H1 (cell line): ENCODE results near the gene VGF. TPM values are rescaled to one million over a fixed set of nuclear protein-coding genes. Genes with fewer than 3 reads are reported as not detected.

Source experiments
- CTCF ChIA-PET: fragments of 300-600 bp; sonication (Branson Sonifier 250); formaldehyde crosslinking; loops from one replicate; lab custom pipeline; 2021; ENCODE audit not compliant: partially characterized antibody; lab: Charles Lee
- POLR2A ChIA-PET: fragments of 300-600 bp; sonication (Branson Sonifier 250); formaldehyde crosslinking; loops from one replicate; lab custom pipeline; 2021; ENCODE audit warnings: inconsistent platforms; ENCODE audit not compliant: partially characterized antibody; lab: Charles Lee
- DNase-seq, 2 experiments: peaks; one replicate each; pipeline versions ENCODE4 v3.0.0 to v3.0.0-alpha.2; 2010 to 2022; ENCODE audit warnings: low spot score in 2 of 2, low read depth in 1 of 2, mixed read lengths in 1 of 2
- FAIRE-seq: peaks from 2 replicates; lab custom pipeline; 2011; peaks lifted over from hg19 to GRCh38; lab: Jason Lieb, UNC
- H2AFZ ChIP-seq: 2 replicates; pipeline ENCODE4 v1.8.1; 2012; ENCODE audit warnings: low read length, inconsistent platforms
- H2AK5ac ChIP-seq: 2 replicates; pipeline ENCODE4 v1.6.1; 2013; ENCODE audit warnings: low read depth, low read length
- H2BK120ac ChIP-seq: replicated peaks from 2 replicates; pipeline ENCODE3; 2013; ENCODE audit warnings: low read depth, low read length, inconsistent platforms
- H2BK12ac ChIP-seq: 2 replicates; pipeline ENCODE4 v1.6.1; 2013; ENCODE audit warnings: low read depth, low read length
- H2BK15ac ChIP-seq: 2 replicates; pipeline ENCODE4 v1.6.1; 2013; ENCODE audit warnings: low read length
- H2BK20ac ChIP-seq: 2 replicates; pipeline ENCODE4 v1.6.1; 2013; ENCODE audit warnings: low read length
- H2BK5ac ChIP-seq: 2 replicates; pipeline ENCODE4 v1.6.1; 2013; ENCODE audit warnings: low read depth, low read length
- H3K14ac ChIP-seq: 2 replicates; pipeline ENCODE4 v1.6.1; 2013; ENCODE audit warnings: inconsistent platforms; ENCODE audit not compliant: insufficient read length
- H3K18ac ChIP-seq: 2 replicates; pipeline ENCODE4 v1.6.1; 2013; ENCODE audit warnings: low read length; ENCODE audit errors: extremely low read depth
- H3K23ac ChIP-seq: 2 replicates; pipeline ENCODE4 v1.6.1; 2013; ENCODE audit warnings: inconsistent platforms; ENCODE audit not compliant: insufficient read length
- H3K23me2 ChIP-seq: 2 replicates; pipeline ENCODE4 v1.6.1; 2013; ENCODE audit warnings: low read depth, low read length
- H3K27ac ChIP-seq: 2 replicates; pipeline ENCODE4 v1.6.1; 2011; ENCODE audit warnings: low read depth, low read length, inconsistent platforms
- H3K27me3 ChIP-seq, 4 experiments: replicated peaks in 1 of 4; 1 replicate in 1 of 4; 2 replicates in 3 of 4; pipeline versions ENCODE4 v1.6.1 to v1.8.1; 2011 to 2013; ENCODE audit warnings: low read length in 3 of 4, mild to moderate bottlenecking in 3 of 4, inconsistent platforms in 2 of 4, mixed read lengths in 2 of 4, moderate library complexity in 1 of 4; ENCODE audit not compliant: control insufficient read depth in 3 of 4, insufficient read depth in 3 of 4; ENCODE audit errors: extremely low read depth in 1 of 4
- H3K36me3 ChIP-seq, 4 experiments: 2 replicates each; pipeline versions ENCODE4 v1.6.1 to v1.8.1; 2011 to 2013; ENCODE audit warnings: mild to moderate bottlenecking in 4 of 4, low read length in 3 of 4, moderate library complexity in 2 of 4, control low read depth in 1 of 4, inconsistent platforms in 1 of 4; ENCODE audit not compliant: insufficient read depth in 4 of 4, control insufficient read depth in 2 of 4
- H3K4ac ChIP-seq: replicated peaks from 2 replicates; pipeline ENCODE3; 2013; ENCODE audit warnings: low read length, low read depth, mixed read lengths, inconsistent platforms; ENCODE audit not compliant: insufficient read length
- H3K4me1 ChIP-seq, 4 experiments: replicated peaks in 1 of 4; 1 replicate in 1 of 4; 2 replicates in 3 of 4; pipeline versions ENCODE4 v1.6.1 to v1.8.1; 2011 to 2013; ENCODE audit warnings: low read length in 3 of 4, inconsistent platforms in 2 of 4, mixed read lengths in 1 of 4; ENCODE audit not compliant: insufficient read depth in 4 of 4, control insufficient read depth in 3 of 4
- H3K4me2 ChIP-seq, 2 experiments: 2 replicates each; pipeline versions ENCODE4 v1.6.1 to v1.8.1; 2011 to 2013; ENCODE audit warnings: low read depth in 2 of 2, low read length in 2 of 2, control low read depth in 1 of 2, inconsistent platforms in 1 of 2, mild to moderate bottlenecking in 1 of 2; ENCODE audit not compliant: insufficient read depth in 1 of 2
- H3K4me3 ChIP-seq, 4 experiments: fragments of 200-600, 300-600 bp in 1 of 4; sonication (generic), shearing (Covaris generic), sonication (Bioruptor Twin) in 1 of 4; 2 replicates each; pipeline versions ENCODE4 v1.5.1 to v1.8.1; 2011 to 2016; ENCODE audit warnings: low read length in 4 of 4, low read depth in 3 of 4, control low read depth in 2 of 4, inconsistent platforms in 2 of 4, mild to moderate bottlenecking in 2 of 4, mixed read lengths in 1 of 4, moderate library complexity in 1 of 4; ENCODE audit not compliant: insufficient read depth in 2 of 4; ENCODE audit errors: extremely low read depth in 1 of 4
- H3K56ac ChIP-seq: replicated peaks from 2 replicates; pipeline ENCODE3; 2013; ENCODE audit warnings: low read depth, mild to moderate bottlenecking, mixed read lengths, low read length, inconsistent platforms; ENCODE audit not compliant: insufficient read length
- H3K79me1 ChIP-seq: 2 replicates; pipeline ENCODE4 v1.6.1; 2013; ENCODE audit warnings: low read depth, low read length, control low read depth
- H3K79me2 ChIP-seq, 2 experiments: 2 replicates each; pipeline versions ENCODE4 v1.6.1 to v1.8.1; 2012 to 2013; ENCODE audit warnings: low read length in 2 of 2, mild to moderate bottlenecking in 2 of 2, inconsistent platforms in 1 of 2; ENCODE audit not compliant: insufficient read depth in 2 of 2, control insufficient read depth in 1 of 2
- H3K9ac ChIP-seq, 4 experiments: replicated peaks in 1 of 4; 1 replicate in 1 of 4; 2 replicates in 3 of 4; pipeline versions ENCODE4 v1.6.1 to v1.8.1; 2011 to 2013; ENCODE audit warnings: low read depth in 3 of 4, low read length in 3 of 4, control low read depth in 2 of 4, mild to moderate bottlenecking in 2 of 4, moderate library complexity in 2 of 4, inconsistent platforms in 1 of 4; ENCODE audit errors: extremely low read depth in 1 of 4
- H3K9me3 ChIP-seq, 2 experiments: 2 replicates each; pipeline versions ENCODE4 v1.6.1 to v1.8.1; 2012 to 2013; ENCODE audit warnings: mild to moderate bottlenecking in 2 of 2, moderate library complexity in 2 of 2, control low read depth in 1 of 2, inconsistent platforms in 1 of 2, low read depth in 1 of 2, low read length in 1 of 2, mixed read lengths in 1 of 2; ENCODE audit not compliant: insufficient read depth in 2 of 2
- H4K20me1 ChIP-seq, 2 experiments: replicated peaks in 1 of 2; 2 replicates each; pipeline versions ENCODE3 to v1.8.1; 2011 to 2013; ENCODE audit warnings: inconsistent platforms in 2 of 2, low read length in 2 of 2, mild to moderate bottlenecking in 1 of 2; ENCODE audit not compliant: insufficient read depth in 2 of 2, control insufficient read depth in 1 of 2
- H4K5ac ChIP-seq: 2 replicates; pipeline ENCODE4 v1.6.1; 2013; ENCODE audit warnings: low read length, low read depth, mixed read lengths, inconsistent platforms; ENCODE audit not compliant: insufficient read length
- H4K8ac ChIP-seq: 2 replicates; pipeline ENCODE4 v1.8.0; 2013; ENCODE audit warnings: mild to moderate bottlenecking, moderate library complexity, low read length, inconsistent platforms; ENCODE audit not compliant: insufficient read depth; ENCODE audit errors: extremely low read depth
- H4K91ac ChIP-seq: replicated peaks from 2 replicates; pipeline ENCODE3; 2013; ENCODE audit warnings: low read length, mixed read lengths, inconsistent platforms; ENCODE audit not compliant: insufficient read length
- BCL11A ChIP-seq, 2 experiments: IDR thresholded peaks; one replicate each; pipeline ENCODE4 v1.6.1; 2011; ENCODE audit warnings: low read depth in 2 of 2, low read length in 2 of 2, mild to moderate bottlenecking in 2 of 2
- CBX5 ChIP-seq: fragments of 300-800, 300-1000 bp; sonication (generic); IDR thresholded peaks from 2 replicates; pipeline ENCODE4 v1.7.1; 2016; ENCODE audit warnings: antibody characterized with exemption, low read length, low read depth
- KDM4A ChIP-seq: IDR thresholded peaks from one replicate; pipeline ENCODE4 v1.7.1; 2012; ENCODE audit warnings: low read depth, mild to moderate bottlenecking, moderate library complexity, low read length, inconsistent platforms; ENCODE audit not compliant: severe bottlenecking
- KDM5A ChIP-seq: fragments of 200-600 bp; IDR thresholded peaks from 2 replicates; pipeline ENCODE4 v1.7.1; 2012; ENCODE audit warnings: mild to moderate bottlenecking, low read length, inconsistent platforms, mixed read lengths
- SP1 ChIP-seq: IDR thresholded peaks from 2 replicates; pipeline ENCODE4 v1.6.1; 2011; ENCODE audit warnings: low read depth, low read length
- WGBS, 2 experiments: shearing (Covaris generic) in 1 of 2; methylation state at CpG; one replicate each; pipeline versions ENCODE4 v1.1.6 to v1.1.7; 2013 to 2015; ENCODE audit warnings: low lambda C conversion rate in 2 of 2, mixed read lengths in 2 of 2, inconsistent platforms in 1 of 2, low coverage in 1 of 2, missing lambda C conversion rate in 1 of 2; ENCODE audit not compliant: insufficient replicate concordance in 2 of 2, insufficient coverage in 1 of 2, insufficient read length in 1 of 2; ENCODE audit errors: extremely low coverage in 1 of 2, missing lambda C conversion rate in 1 of 2; 5-methylcytosine and 5-hydroxymethylcytosine counted together
- polyA plus RNA-seq, 7 experiments: library from polyadenylated mRNA; depleted of rRNA in 3 of 7; stranded (reverse) in 5 of 7; unstranded in 2 of 7; fragments of >200 nt in 5 of 7; fragments of 200-250 nt in 2 of 7; gene quantifications; 1 replicate in 5 of 7; 2 replicates in 1 of 7; 4 replicates in 1 of 7; pipeline versions ENCODE4 v1.2.1 to v1.2.3, GENCODE V29; 2011 to 2013; ENCODE audit warnings: missing spikeins in 2 of 7, mixed read lengths in 2 of 7
- total RNA-seq: library from RNA; stranded (reverse); fragmentation: NEBNext Ultra II Directional; extraction: Animal tissue kit (Norgen Biotek cat#: 25700); gene quantifications from 2 replicates; pipeline ENCODE4 v1.2.1, GENCODE V29; 2021

The VGF gene
- total and polyA plus RNA-seq, 2 of the 8 experiments (the other 6 are each of a cell fraction or from before 2014, with no cell fraction given), result 1.6 to 7.0 TPM

- no peak overlapping the region; the same call in 1 of the 2 replicates for H2AFZ ChIP-seq
- WGBS, 2 experiments, result 92% methylated on average over 11 of the region's 11 CpGs; no CpG with 5 or more reads in 1 of the 2 experiments
- no peak overlapping the region for H3K18ac ChIP-seq
- H2BK20ac ChIP-seq, result no peak overlapping the region
- H3K79me2 ChIP-seq, result no peaks in the 10 kb centered on the region
- no peak overlapping the region for H2BK12ac ChIP-seq
- FAIRE-seq (no peak), DNase-seq (no peak)
- ChIA-PET CTCF (interaction anchor here (1.0 to 2.4 kb wide), 6 partner anchors 8 to 148 kb away, joined by 3 to 7 read pairs (median 6); partner anchors contain the start of gene SERPINE1), POLR2A (interaction anchor here (0.6 to 0.9 kb wide), 2 partner anchors 13 to 164 kb away, joined by 3 read pairs; no protein-coding TSS in a partner anchor)
- peak overlapping the region; percentile 87 for H3K14ac ChIP-seq
- no peak overlapping the region; the same call in 1 of the 2 replicates for H4K8ac ChIP-seq
- no peaks in the 10 kb centered on the region for H3K9me3 ChIP-seq
- H3K4me2 ChIP-seq, result no peak overlapping the region
- no peak overlapping the region for H3K4ac ChIP-seq
- no peak overlapping the region for H2BK5ac ChIP-seq
- TF ChIP-seq KDM4A, result no peak
- no peak for TF ChIP-seq SP1
- no peak for TF ChIP-seq KDM5A
- no peak for TF ChIP-seq CBX5
- TF ChIP-seq BCL11A (IDR thresholded peaks at IDR 0.05; ENCODE audit: low read depth in 2 of 2, low read length in 2 of 2), result no peak
- H2AK5ac ChIP-seq, result no peak overlapping the region
- H3K9ac ChIP-seq, result no peak overlapping the region
- no peak overlapping the region for H3K23ac ChIP-seq
- no peak overlapping the region for H4K91ac ChIP-seq
- H2BK120ac ChIP-seq, result no peak overlapping the region
- no peaks in the 10 kb centered on the region for H3K36me3 ChIP-seq
- H3K4me3 ChIP-seq, result no peak overlapping the region
- H3K27ac ChIP-seq, result no peak overlapping the region
- H3K56ac ChIP-seq, result no peak overlapping the region
- H4K20me1 ChIP-seq, result no peaks in the 10 kb centered on the region
- H3K23me2 ChIP-seq, result no peaks in the 10 kb centered on the region
- H3K27me3 ChIP-seq, result no peaks in the 10 kb centered on the region
- H2BK15ac ChIP-seq, result no peak overlapping the region
- H4K5ac ChIP-seq, result no peak overlapping the region
- peaks cover 0 to 6% (median 0%) of the 10 kb centered on the region in 4 experiments; a peak in 2 of 7 replicates for H3K4me1 ChIP-seq
- no peaks in the 10 kb centered on the region for H3K79me1 ChIP-seq
These were observed 51.5 kb downstream of the VGF start for GRCh38 chr7:101113836-101114235.
